GM21723 (cell line): ENCODE measurements around the gene SIGLEC1.

ENCODE experiments used
- ATAC-seq: cut with Tn5 transposase; IDR thresholded peaks from one replicate; pipeline ENCODE4 v1.9.1; 2021; ENCODE audit warnings: mild to moderate bottlenecking, moderate library complexity; ENCODE audit not compliant: unreplicated experiment

The SIGLEC1 gene

DNA sequence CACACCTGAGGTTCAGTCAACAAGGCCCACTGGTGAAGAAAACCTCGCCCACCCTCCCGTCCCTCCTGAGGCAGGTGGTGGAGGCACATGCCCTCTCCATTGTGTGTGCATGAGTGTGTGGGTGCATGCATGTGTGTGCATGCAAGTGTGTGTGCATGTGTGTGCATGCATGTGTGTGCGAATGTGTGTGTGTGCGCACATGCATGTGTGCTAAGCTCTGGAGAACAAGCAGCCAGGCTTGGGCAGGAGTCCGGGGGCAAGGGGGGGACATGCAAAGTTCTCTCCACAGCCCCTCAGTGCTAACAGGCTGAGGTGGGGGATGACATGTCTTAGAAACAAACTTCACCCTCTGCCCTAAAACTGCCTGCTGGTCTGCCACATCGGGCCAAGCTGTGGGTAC, 17.0 kb upstream of the SIGLEC1 start:
- no peak for ATAC-seq

- ATAC-seq: no peak
These were observed 16.5 kb upstream of the SIGLEC1 start for GRCh38 chr20:3728876-3729275.

GRCh38 chr20:3728354-3728753, 16.0 kb upstream of the SIGLEC1 start:
- no peak for ATAC-seq

GRCh38 chr20:3727401-3728021, 15.1 kb upstream of the SIGLEC1 start:
- ATAC-seq: no peak

GRCh38 chr20:3724356-3724755, 12.0 kb upstream of the SIGLEC1 start:
- ATAC-seq: no peak

GRCh38 chr20:3723284-3723683, 10.9 kb upstream of the SIGLEC1 start:
- no peak for ATAC-seq

- no peak for ATAC-seq
These were observed 9.5 kb upstream of the SIGLEC1 start for GRCh38 chr20:3721912-3722311.

GRCh38 chr20:3720626-3721025, 8.2 kb upstream of the SIGLEC1 start:
- no peak for ATAC-seq

GRCh38 chr20:3720068-3720467, 7.7 kb upstream of the SIGLEC1 start:
- no peak for ATAC-seq

DNA sequence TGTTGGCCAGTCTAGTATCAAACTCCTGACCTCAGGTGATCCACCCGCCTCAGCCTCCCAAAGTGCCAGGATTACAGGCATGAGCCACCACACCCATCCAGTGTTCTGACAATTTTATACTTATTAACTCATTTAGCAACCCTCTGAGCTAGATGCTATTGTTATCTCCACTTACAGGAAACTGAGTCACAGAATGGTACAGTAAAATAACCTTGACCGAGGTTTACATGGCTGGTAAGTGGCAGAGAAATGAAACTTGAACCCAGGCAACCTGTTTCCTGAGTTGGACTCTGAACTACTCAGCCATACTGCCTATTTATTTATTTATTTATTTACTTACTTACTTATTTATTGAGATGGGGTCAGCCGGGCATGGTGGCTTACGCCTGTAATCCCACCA, 6.6 kb upstream of the SIGLEC1 start:
- no peak for ATAC-seq

DNA sequence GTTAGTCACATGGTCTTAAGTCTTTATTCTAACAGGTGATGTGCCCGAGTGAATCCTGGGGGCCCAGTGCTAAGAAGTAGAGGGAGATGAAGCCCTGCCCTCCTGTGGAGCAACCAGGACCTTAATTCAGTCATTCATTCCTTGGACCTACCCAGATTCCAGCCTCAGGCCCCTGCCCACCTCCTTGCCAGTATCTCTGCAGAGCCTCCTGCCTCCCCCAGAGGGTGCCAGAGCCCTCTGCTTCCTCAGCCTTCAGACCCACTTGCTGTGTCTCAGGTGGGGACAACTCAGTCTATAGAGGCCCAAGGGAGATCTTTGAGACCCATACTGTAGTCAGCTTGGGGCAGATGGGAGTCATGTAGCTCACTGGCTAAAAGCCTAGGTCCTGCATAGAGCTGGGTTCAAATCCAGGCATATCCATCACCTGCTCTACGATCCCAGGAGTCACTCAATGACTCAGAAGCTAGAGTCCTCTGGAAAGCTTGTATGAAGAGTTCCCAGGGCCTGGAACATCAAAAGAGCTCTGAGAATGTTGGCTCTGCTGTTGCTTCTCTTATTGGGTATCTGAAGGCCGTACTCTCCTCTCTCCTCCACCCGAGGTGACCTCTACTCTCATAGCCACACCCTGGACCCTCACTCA, 3.9 kb upstream of the SIGLEC1 start:
- no peak for ATAC-seq

GRCh38 chr20:3714092-3714491, 1.7 kb upstream of the SIGLEC1 start:
- no peak for ATAC-seq

DNA sequence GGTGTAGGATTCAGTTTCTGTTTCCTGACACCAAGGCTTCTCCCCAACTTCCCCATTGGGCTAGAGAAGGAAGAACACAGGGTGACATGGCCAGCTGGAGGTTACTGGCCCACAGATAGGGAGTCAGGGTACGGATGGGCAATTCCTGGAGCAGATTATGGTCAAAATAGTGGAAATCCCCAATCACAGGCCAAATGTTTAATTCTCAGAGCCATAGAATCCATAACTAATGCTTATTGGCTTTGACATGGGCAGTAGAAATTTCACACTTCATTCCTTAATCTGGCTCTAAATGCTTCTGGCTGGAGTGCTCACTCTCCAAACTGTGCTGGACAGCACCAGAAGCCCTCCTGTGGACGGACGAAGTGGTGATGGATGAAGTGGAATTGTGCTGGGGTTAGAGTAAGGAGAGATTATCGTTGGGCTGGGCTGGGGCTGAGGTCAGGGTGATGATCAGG, 887 bp downstream of the SIGLEC1 start:
- no peak for ATAC-seq

DNA sequence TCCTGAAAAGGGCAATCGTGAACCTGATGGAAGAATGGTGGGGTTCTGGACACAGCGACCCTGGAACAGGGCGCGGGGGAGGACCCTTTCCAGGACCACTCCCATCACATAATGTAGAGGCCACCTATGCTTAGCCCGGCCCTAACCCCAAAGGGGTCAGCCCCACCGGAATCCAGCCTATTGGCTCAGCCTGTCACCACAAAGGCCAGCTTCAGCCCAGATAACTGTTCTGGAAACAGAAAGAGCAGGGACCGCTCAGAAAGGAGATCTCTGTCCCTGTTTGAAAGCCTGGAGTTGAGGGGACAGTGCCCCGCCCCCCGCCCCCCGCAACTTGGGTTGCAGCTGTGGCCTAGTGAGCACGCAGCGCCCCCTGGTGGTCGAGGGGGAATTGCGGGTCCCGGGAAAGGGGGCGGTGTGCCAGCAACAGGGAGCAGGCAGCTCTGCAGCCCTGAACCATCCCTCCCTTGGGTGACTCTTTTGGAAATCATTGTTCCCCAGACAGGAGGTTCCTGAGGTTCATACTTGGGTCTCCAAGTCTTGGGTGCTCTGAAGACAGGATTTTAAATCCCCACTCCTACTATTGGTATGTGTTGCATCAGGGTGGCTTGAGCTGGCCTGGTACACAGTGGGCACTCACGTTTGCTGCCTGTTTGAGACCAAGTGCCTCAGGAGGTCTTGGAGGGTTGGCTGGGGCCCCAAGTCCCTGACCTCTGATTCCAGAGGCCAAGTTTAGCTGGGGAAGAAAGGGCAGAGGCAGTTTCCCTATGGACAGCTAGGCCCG, 1.5 kb downstream of the SIGLEC1 start:
- peak; percentile 52 for ATAC-seq

- ATAC-seq: no peak
These were observed 2.4 kb downstream of the SIGLEC1 start for GRCh38 chr20:3710011-3710466.

DNA sequence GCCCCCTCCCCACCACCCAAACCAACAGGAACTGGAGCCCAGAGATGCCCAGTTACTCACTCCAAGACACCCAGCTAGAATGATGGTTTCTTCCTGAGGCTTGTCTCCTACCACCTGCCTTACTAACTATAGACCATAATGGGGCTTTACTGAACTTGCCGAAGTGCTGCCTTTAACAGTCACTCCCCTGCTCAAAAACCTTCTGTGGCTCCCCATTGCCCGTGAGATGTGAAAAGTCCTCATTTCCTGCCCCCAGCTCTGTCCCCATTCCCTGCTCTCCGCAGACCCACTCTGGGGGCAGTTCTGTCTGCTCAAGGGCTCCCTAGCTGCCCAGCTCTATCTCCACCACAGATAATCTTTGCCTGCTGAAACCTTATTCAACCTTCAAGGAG, 4.9 kb downstream of the SIGLEC1 start:
- ATAC-seq: no peak

DNA sequence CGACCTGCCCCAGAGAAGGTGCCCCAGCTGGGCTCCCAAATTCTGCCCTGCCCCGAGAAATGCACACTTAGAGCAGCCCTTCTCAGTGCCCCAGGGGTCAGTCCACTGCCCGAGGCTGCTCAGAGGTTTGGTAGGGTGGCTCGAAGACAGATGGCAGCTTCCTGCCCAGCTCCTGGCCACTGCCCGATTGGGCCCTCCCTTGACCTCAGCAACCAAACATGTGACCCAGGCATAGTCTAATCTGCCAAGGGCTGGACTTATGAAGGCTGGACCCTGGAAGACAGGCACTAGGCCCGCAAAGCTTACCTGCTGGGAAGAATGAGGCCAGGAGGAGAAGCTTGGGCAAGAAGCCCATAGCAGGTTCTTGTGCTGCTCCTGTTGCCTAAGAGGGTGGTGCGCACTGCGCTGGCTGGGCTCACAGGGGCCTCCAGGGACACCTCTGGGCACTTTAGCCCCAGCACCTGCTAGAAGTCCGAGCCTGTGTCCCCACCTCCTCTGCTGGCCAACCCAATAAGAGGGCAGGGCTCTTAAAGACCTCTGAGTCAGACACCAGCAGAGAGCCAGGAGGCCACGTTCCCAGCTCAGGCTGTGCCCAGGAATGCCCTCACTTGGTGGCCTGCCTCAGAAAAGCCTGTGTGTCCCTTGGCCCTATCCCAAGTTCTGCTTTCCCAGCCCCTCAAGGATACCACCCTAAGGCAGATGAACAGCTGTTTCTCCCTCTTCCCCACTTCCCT, 5.5 kb downstream of the SIGLEC1 start:
- no peak for ATAC-seq

GRCh38 chr20:3705970-3706739, 6.2 kb downstream of the SIGLEC1 start:
- ATAC-seq: no peak

DNA sequence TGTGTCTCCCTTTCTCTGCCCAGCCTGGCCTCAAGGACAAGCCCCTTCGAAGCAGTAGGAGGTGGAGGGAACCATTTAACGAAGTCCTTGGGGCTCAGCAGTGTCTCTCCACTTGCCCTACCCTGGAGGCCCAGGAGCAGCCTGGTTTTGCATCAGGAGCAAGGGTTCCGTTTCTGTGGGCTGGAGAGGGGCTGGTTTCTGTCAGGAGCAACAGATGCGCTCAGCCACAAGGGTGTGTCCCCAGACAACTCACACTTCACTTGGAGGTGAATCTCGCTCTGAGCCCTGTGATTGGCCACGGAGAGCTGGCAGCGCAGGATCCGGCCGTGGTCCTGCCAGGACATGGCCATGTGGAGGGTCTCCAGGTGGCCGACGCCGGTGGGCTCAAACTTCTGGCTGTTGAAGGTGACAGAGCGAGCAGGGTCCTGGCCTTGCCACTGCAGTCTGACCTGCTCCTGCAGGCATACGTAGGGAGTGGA, 6.9 kb downstream of the SIGLEC1 start:
- ATAC-seq: no peak

DNA sequence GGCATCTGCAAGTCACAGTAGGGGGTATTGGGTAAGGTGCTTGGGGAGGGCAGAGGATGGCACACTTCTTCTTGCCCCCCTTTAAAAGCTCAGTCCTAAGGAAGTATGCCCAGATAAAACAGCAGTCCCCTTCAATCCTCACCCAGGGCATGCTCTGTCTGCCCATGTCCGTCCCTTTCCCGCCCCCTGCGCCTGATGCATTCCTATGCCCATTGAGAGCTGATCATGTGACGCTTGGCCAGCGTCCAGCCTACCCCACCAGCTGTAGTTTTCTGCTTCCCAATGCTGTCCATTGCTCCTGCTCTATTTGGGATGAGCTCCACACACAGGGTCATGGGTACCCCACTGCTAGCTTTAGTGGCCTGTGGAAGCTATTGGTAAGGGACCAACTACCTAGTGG, 8.3 kb downstream of the SIGLEC1 start:
- ATAC-seq: no peak
